Astrocyte of the spinal cord (primary cell): ENCODE measurements around the gene TRDN.
"Not testable (repeated sequence)": the region's sequence is repeated elsewhere in the genome, so short reads cannot be mapped to it uniquely, and the experiment has no call there.

Experiments used
- DNase-seq: peaks from one replicate; pipeline ENCODE4 v3.0.0; 2011; ENCODE audit warnings: low read depth, low spot score
- H3K4me3 ChIP-seq: 2 replicates; pipeline ENCODE4 v1.5.1; 2011; ENCODE audit warnings: low read depth, mild to moderate bottlenecking, low read length, moderate library complexity
- CTCF ChIP-seq: IDR thresholded peaks from 2 replicates; pipeline ENCODE4 v1.5.1; 2012; ENCODE audit warnings: low read depth, mild to moderate bottlenecking, low read length, inconsistent platforms
- in situ Hi-C: cut with HindIII; loops from 2 replicates; pipeline ENCODE4 v1.10.0; 2017; ENCODE audit warnings: low sequenced_read_pairs

The TRDN gene

GRCh38 chr6:123276546-123276980, 360.2 kb downstream of the TRDN start:
- no peak for TF ChIP-seq CTCF
- no peak overlapping the region for H3K4me3 ChIP-seq
- DNase-seq: peak; percentile 10
- in situ Hi-C loops: no loop called here

- in situ Hi-C loops: no loop called here
- DNase-seq: no peak
- no peak for TF ChIP-seq CTCF
- H3K4me3 ChIP-seq: no peak overlapping the region
These were observed 372.8 kb downstream of the TRDN start for GRCh38 chr6:123263981-123264380.

- DNase-seq: no peak
- no peak overlapping the region for H3K4me3 ChIP-seq
- in situ Hi-C loops: no loop called here
- TF ChIP-seq CTCF: no peak
These were observed 396.1 kb downstream of the TRDN start for GRCh38 chr6:123240626-123241025.

GRCh38 chr6:123233336-123233735, 403.4 kb downstream of the TRDN start:
- no peak for DNase-seq
- in situ Hi-C loops: no loop called here
- TF ChIP-seq CTCF: no peak
- no peak overlapping the region for H3K4me3 ChIP-seq

- in situ Hi-C loops, DNase-seq, H3K4me3 ChIP-seq: not testable (repeated sequence)
These were observed 409.0 kb downstream of the TRDN start for GRCh38 chr6:123227789-123228188.

GRCh38 chr6:123226398-123226797, 410.4 kb downstream of the TRDN start:
- DNase-seq: no peak
- no peak overlapping the region for H3K4me3 ChIP-seq
- in situ Hi-C loops: no loop called here

GRCh38 chr6:123224077-123224476, 412.7 kb downstream of the TRDN start:
- no peak overlapping the region for H3K4me3 ChIP-seq
- DNase-seq: no peak
- in situ Hi-C loops: no loop called here
- TF ChIP-seq CTCF: no peak

More at GRCh38 chr6:123226398-123226797, 410.4 kb downstream of the TRDN start:
- no peak for TF ChIP-seq CTCF
